C1 segment of cervical spinal cord (tissue), 14 donors: Measurements from ENCODE around the gene CMTM4.
"Not testable (repeated sequence)": the region's sequence is repeated elsewhere in the genome, so short reads cannot be mapped to it uniquely, and the experiment has no call there.

ENCODE experiments used
- DNase-seq, 14 donors: peaks; one replicate each; lab custom pipeline; 2025; lab: John Stamatoyannopoulos, UW

CMTM4 gene

DNA sequence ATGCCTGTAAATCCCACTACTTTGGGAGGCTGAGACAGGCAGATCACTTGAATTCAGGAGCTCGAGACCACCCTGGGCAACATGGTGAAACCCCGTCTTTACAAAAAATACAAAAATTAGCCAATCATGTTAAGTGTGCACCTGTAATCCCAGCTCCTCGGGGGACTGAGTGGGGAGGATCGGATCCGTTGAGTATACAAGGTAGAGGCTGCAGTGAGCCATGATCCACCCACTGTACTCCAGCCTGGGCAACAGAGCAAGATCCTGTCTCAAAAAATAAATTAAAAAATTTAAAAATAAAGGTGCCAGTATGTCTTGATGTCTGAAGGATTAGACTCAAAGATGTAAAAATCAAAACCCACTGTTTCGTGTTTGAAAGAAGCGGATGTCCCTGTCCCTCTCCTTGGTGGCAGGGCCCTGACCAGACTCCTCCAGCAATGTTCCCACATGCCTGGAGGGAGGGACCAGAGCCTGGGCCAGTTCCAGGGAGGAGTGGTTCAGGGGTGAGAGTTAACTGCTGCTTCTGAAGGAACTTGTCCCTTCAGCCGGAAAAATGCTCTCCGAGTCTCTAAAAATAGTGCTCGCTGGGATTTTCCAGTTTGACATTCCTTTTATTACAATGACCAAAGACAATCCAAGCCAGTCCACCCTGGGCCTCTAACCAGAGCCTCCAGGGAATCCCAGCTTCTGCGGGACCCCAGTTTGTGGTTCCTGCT, 9.4 kb upstream of the CMTM4 start:
- DNase-seq, result peak in 5 of 14 donors; percentile 20 to 46 (median 40)

DNA sequence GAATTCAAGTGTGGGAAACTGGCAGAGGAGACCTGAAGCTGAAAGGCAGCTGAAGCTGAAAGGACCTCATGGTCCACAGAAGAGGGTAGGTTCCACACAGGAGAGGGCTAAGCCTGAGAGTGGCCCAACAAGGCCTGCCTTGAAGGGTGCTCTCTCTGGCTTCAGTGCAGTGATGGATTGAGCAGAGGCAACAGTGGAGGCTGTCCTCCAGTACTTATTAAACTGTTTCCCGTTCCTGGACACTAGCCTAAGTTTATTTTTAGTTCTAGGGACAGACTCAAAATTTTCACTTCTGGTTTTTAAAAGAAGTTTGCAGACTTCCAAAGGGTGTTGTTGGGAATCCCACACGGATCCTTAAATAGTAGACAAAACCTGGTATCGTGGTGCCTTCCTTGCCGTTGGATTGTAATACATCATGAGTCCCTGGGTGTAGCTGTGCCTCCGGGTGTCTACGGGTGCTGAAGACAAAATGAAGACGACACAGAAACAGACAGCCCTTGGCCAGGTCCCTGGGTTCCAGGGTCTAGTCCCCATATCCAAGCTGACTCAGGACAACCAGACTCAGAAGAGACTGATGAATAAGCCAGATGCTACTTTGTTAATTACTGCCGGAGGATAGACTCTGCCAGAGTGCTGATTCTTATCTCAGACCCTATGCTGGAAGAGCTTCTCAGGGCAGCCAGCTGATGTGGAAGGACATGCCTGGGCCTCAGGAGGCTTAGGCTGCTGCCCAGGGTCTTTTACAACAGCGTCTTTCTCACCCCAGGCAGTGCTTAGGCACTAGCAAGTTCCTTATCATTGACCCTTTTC, 7.1 kb upstream of the CMTM4 start:
- DNase-seq, result peak in 1 of 14 donors; percentile 15

DNA sequence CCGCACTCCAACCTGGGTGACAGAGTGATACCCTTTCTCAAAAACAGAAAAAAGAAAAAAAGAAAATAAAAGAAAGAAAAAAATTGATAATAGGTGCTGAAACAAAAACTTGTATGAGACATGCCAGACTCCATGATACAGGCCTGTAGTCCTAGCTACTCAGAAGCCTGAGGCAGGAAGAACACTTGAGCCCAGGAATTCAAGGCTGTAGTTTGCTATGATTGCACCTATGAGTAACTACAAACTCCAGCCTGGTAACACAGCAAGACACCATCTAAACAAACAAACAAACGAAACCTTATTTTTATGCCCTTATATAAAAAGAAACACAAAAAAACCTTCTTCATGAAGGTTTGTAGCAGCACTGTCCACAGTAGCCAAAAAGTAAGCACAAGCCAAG, 5.0 kb upstream of the CMTM4 start:
- no peak for DNase-seq

DNA sequence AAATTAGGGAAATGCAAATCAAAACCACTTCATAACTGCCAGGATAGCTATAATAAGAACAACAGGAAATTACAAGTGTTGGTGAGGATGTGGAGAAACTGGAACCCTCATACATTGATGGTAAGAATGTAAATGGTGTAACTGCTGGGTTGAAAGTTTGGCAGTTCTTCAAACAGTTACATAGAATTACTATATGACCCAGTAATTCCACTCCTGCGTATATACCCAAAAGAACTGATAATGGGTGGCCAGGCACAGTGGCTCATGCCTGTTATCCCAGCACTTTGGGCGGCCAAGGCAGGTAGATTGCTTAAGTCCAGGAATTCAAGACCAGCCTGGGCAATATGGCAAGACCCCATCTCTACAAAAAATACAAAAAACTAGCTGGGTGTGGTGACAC, 4.5 kb upstream of the CMTM4 start:
- no peak for DNase-seq

DNA sequence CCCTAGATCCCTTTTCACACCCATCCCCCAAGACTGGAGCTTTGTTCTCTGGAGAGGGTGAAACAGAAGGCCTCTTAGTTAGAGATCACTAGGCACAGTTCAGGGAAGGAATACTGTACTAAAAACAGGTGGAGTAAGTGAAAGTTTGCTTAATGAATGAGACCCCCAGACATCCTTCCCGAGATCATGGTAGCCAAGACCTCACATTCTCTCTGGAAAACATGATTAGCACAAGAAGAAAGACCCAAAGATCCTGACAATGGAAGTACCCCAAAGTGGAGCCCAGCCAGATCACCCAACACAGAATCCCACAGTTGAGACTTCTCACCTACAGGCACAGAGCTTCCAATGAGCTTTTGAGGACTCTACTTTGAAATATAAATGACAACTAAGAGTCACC, 3.4 kb upstream of the CMTM4 start:
- DNase-seq, result no peak

DNA sequence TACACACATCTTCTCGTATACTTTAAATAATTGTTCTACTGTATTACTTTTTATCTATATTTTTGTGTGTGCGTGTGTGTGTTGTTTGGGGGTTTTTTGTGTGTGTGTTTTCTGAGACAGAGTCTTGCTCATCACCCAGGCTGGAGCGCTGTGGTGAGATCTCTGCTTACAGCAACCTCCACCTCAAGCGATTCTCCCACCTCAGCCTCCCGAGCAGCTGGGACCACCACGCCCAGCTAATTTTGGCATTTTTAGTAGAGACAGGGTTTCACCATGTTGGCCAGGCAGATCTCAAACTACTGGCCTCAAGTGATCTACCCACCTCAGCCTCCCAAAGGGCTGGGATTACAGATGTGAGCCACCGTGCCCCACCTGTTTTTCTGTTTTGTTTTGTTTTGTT, 1.5 kb upstream of the CMTM4 start:
- DNase-seq, result no peak

DNA sequence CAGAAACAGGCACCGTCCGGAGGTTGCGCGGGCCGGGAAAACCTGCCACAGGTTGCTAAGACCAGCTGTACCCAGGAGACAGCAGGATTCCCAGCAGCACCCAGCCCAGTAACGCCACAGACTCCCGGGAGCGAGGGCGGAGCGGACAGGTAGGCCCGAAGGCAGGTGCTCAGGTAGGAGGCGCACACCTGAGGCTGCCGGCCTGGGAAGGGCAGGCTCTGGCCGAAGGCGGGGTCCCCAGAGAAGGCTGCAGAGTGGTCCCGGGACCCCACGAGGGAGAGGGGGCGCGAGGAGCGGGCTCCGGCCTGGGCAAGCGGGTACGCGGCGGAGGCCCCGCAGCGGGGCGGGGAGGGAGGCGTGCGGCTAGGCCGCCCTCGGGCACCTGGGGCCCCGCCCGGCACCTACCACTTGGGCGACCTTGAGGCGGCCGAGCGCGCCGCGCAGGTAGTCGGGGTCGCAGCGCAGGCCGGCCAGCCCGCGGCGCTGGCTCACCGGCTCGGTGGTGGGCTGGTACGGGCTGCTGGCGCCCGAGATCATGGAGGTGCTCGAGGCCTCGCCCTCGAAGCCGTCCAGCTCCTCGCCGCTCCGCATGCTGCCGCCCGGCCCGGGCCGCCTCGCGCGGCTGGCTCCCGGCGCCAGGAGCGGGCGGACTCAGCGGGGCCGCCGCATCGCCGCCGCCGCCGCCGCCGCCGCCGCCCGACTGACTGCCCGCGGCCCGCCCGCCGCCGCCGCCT, 441 bp downstream of the CMTM4 start:
- peak in 5 of 14 donors; percentile 20 to 52 (median 48) for DNase-seq

DNA sequence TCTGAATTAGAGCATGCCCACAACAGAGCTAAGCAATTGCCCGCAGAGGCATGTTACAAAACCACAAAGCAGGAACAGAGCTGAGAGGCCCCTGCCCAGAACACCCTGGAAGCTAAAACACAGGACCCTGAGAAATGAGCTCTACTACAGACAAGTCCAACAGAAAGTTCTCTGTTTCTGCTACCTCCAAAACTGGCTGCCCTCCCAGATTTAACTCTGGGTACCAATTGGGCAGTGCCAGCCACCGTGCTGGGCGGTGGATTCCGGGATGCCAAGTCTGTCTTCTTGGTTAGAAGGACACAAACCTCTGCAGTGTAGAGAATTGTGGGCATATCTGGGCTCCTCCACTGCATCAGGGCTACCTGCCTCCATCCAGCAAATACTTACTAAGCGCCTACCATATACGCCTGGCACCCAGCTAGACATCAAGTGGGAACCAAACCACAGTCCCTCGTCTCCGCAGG, 1.0 kb downstream of the CMTM4 start:
- peak in 9 of 14 donors; percentile 15 to 64 (median 47) for DNase-seq

DNA sequence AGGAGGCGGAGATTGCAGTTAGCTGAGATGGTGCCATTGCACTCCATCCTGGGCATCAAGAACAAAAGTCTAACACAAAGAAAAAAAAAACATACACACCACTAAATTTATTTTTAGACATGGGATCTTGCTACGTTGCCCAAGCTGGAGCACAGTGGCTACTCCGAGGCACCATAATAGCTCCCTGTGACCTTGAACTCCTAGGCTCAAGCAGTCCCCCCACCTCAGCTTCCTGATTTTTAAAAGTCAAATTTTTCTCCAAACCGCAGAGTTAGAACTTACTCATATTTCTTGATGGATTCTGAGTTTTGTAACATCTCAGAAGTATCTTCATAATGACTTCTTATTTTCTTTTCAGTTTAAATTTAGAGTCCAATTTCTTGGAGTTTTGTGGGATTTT, 3.4 kb downstream of the CMTM4 start:
- DNase-seq, result no peak

DNA sequence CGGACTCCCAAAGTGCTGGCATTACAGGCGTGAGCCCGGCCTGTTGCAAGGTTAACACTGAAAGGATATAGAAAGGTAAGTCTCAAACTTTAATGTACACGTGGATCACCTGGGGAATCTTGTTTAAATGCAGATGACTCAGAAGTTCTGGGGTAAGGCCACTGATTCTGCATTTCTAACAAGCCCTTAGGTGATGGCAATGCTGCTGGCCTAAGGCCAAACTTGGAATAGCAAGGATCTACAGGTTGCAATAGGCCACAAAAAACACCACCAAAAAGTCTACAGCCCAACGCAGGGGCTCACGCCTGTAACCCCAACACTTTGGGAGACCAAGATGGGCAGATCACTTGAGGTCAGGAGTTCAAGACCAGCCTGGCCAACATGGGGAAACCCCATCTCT, 4.2 kb downstream of the CMTM4 start:
- no peak for DNase-seq

DNA sequence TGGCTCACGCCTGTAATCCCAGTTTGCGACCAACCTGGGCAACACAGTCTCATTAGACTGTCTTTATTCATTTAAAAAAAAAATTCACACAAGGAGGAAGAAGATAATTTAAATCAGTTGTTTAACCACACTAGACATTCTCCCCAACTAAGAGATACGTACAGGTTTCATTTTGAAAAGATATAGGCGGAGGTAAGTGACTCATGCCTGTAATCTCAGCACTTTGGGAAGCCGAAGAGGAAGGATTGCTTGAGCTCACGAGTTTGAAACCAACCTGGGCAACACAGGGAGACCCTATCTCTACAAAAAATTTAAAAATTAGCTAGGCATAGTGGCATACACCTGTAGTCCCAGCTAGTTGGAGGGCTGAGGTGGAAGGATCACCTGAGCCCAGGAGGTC, 5.3 kb downstream of the CMTM4 start:
- DNase-seq, result no peak

DNA sequence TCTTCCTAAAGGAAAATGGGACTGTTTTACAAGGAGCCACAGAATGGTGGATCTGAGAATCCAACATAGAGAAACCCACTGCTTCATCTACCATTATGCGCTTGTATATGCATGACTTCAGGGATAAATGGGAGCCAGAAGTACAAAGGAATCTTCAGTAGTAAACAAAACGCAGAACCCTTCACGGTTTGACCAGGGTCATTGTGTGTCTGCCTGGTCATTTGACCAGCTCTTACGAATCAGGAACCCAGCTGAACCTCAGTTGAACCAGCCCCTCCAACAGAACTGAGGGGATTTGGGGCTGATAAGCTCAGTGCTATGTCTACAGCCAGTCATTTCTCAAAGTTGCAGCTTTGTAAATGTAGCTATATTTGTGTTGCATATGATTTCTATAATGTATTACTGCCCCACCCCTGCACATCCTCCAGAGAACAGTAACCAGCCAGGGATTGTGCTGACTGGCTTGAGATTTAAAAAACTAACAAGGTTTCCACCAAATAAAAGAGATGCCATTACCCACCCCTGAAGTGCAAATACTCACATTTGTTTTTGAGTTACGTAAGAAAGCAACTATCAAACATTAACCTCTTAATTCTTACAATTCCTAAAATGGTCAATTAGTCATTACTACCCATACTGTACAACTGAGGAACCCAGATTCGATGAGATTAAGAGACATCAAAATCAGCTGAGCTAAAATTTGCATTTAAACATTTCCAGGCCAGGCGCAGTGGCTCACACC, 6.3 kb downstream of the CMTM4 start:
- peak in 6 of 14 donors; percentile 8 to 29 (median 16) for DNase-seq

DNA sequence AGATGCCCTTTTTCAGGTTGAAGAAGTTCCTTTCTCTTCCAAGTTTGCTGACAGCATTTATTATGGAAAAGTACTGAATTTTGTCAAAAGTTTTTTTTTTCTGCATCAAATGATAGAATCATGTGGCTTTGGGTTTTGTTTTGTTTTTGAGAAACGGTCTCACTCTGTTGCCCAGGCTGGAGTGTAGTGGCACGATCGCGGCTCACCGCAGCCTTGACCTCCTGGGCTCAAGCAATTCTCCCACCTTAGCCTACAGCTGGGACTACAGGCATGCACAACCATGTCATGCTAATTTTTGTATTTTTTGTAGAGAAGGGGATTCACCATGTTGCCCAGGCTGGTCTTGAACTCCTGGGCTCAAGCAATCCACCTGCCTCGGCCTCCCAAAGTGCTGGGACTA, 7.3 kb downstream of the CMTM4 start:
- DNase-seq, result no peak

DNA sequence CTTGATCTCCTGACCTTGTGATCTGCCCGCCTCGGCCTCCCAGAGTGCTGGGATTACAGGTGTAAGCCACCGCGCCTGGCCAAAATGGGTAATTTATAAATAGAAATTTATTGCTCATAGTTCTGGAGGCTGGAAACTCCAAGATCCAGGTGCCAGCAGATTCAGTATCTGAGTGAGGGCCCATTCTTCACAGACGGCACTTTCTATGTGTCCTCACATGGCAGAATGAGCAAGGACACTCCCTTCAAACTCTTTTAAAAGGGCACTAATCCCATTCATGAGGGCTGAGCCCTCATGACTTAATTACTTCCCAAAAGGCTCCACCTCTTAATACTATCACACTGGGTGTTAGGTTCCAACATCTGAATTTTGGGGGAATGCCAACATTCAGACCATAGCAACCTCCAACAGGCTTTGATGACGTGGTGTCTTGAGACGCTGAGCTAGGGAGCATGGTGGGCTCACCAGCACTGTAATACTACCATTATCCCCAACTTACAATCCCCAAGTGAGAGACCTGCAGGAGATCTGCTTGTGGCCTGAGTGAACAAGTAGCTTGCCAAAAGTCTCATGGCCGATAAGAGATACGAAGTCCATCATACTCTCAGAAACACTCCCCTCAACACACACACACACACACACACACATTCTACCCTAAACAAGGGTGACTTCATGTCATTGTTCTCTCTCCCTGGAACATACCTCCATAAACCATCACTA, 8.5 kb downstream of the CMTM4 start:
- DNase-seq, result no peak

DNA sequence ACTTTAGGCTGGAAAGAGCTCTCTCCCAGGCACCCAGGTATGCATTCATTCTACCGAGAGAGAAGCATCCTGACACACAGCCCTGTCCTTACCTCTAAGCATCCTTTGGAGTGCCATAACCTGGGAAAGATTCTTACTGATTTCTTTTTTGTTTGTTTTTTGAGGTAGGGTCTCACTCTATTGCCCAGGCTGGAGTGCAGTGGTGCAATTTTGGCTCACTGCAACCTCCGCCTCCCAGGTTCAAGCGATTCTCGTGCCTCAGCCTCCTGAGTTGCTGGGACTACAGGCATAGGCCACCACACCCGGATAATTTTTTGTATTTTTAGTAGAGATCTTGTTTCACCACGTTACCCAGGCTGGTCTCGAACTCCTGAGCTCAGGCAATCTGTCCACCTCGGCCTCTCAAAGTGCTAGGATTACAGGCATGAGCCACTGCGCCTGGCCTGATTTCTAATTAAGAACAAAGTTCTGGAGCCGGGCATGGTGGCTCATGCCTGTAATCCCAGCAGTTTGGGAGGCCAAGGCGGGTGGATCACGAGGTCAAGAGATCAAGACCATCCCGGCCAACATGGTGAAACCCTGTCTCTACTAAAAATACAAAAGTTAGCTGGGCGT, 10.9 kb downstream of the CMTM4 start:
- not testable (repeated sequence) for DNase-seq

DNA sequence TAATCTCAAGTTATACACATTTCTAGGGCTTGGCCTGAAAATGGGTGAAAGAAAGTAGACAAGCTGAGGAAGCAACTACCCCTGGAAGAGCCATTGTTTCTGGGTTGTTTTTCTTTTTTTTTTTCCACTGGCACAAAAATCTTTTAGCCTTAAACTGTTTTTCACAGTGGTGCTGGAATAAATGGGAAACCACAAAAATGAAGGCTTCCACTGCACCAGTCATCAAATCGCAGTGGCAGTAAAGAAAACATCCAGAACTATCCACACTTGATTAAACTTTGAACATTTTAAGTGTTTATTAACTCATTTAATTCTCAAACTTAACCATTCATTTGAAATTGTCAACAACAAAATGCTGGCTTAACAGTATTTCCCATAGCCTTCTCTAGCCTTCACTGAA, 14.3 kb downstream of the CMTM4 start:
- DNase-seq, result no peak

DNA sequence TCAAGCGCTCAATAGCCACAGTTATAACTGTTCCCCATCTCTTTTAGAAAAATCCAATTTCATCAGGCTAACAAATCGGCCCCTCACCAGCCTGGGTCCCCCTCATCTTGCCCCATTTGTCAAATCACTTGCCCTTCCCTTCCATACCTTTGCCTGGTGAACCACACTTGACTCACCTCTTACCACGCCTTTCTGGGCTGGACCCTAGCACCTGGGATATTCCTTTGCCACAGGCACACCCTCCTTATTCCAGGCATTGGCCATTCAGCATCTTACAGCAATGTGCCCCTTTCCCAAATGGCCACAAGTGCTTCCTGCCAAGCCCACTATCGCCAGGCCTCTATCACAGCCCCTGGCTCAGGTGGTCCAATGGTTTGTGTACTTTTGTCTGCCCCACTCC, 14.9 kb downstream of the CMTM4 start:
- no peak for DNase-seq

DNA sequence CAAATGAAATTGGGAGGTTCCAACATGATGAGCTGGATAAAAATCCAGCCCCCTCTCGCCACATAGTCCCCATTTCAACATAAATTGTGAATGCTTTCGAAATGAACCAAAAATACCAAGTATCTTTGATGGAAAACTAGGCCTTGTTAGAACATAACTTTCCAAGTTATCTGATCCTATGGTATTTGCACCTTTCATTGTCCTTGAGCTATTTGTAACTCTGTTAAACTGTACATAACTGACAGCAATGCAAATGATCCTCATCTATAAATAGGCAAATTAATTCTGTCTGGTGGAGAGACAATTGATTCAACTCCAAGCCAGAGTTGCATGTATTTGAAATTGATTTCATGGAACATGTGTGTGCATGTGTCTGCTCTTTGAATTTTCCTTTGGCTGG, 18.2 kb downstream of the CMTM4 start:
- no peak for DNase-seq

DNA sequence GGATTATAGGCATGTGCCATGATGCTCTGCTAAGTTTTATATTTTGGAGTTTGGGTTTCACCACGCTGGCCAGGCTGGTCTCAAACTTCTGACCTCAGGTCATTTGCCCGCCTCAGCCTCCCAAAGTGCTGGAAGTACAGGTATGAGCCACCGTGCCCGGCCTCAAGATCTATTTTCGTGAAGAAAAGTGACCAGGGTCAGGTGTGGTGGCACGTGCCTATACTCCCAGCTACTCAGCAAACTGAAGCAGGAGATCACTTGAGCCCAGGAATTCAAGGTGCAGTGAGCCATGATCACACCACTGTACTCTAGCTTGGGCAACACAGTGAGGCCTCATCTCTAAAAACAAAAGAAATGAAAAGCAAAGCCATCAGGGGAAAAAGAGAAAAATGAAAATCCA, 18.7 kb downstream of the CMTM4 start:
- DNase-seq, result no peak

DNA sequence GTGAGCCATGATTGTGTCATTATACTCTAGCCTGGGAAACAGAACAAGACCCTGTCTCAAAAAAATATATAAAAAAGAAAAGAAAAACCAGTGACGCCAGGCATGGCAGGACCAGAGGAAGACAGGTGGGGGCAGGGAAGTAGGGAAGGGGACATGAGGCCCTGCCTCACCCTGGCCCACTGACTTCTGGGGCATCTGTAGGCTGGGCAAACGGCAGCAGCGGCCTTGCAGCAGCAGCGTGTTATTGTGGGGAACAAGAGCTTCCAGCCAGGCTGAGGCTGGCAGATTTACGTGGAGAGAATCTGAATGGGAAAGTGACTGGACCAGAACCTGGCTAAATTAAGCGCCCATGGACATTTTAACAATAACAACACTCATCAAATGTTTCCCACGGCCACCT, 19.4 kb downstream of the CMTM4 start:
- DNase-seq, result peak in 9 of 14 donors; percentile 3 to 50 (median 25)
